Stimulated activated CD4-positive, alpha-beta T cell treated with anti-CD3 and anti-CD28 coated beads, Interleukin-2, amount 100 ng/mL, for 48 hours (primary cell): Measurements from ENCODE around the gene NTF4.
"Not testable (repeated sequence)": the region's sequence is repeated elsewhere in the genome, so short reads cannot be mapped to it uniquely, and the experiment has no call there.

Experiments
- DNase-seq, 2 donors: peaks; one replicate each; pipeline ENCODE4 v3.0.0-alpha.2; 2020

Gene NTF4

GRCh38 chr19:49056101-49056901 is 8.3 kb downstream of the NTF4 start:
- peak; percentile 34 to 36 for DNase-seq

- not testable (repeated sequence) for DNase-seq
Measured at GRCh38 chr19:49050376-49051033, 14.1 kb downstream of the NTF4 start.

GRCh38 chr19:49049834-49050233 is 14.8 kb downstream of the NTF4 start:
- not testable (repeated sequence) for DNase-seq

GRCh38 chr19:49049011-49049410 is 15.6 kb downstream of the NTF4 start, which contains the start of gene CGB8:
TSS of gene CGB8 (minus strand) at chr19:49049111. CDS start at chr19:49048739, 372 bp downstream.
- not testable (repeated sequence) for DNase-seq

GRCh38 chr19:49043548-49043947 is 21.1 kb downstream of the NTF4 start, which contains the start of gene CGB5:
TSS of gene CGB5 (plus strand) at chr19:49043848. CDS start at chr19:49044210, 362 bp downstream.
- DNase-seq, result not testable (repeated sequence)

- not testable (repeated sequence) for DNase-seq
Measured at GRCh38 chr19:49042666-49043065, 22.0 kb downstream of the NTF4 start.

- DNase-seq, result no peak
Measured at GRCh38 chr19:49042177-49042576, 22.4 kb downstream of the NTF4 start.

- not testable (repeated sequence) for DNase-seq
Measured at GRCh38 chr19:49039736-49040135, 24.9 kb downstream of the NTF4 start.

GRCh38 chr19:49038557-49039276 is 25.9 kb downstream of the NTF4 start:
- not testable (repeated sequence) for DNase-seq

- DNase-seq, result not testable (repeated sequence)
Measured at GRCh38 chr19:49038111-49038510, 26.5 kb downstream of the NTF4 start.

- DNase-seq, result peak; percentile 48 to 65
Measured at GRCh38 chr19:49036815-49037214, 27.8 kb downstream of the NTF4 start, which contains the start of gene CGB1. TSS of gene CGB1 (minus strand) at chr19:49036895. CDS start at chr19:49036711, 184 bp downstream.

- peak; percentile 72 to 88 for DNase-seq
Measured at GRCh38 chr19:49031642-49032301, 32.8 kb downstream of the NTF4 start, which contains the start of gene CGB2. TSS of gene CGB2 (plus strand) at chr19:49031890. CDS start at chr19:49032096, 206 bp downstream.

GRCh38 chr19:49030323-49030722 is 34.3 kb downstream of the NTF4 start:
- not testable (repeated sequence) for DNase-seq

GRCh38 chr19:49029749-49030148 is 34.9 kb downstream of the NTF4 start:
- DNase-seq, result not testable (repeated sequence)

- not testable (repeated sequence) for DNase-seq
Measured at GRCh38 chr19:49028686-49029085, 35.9 kb downstream of the NTF4 start.

GRCh38 chr19:49025599-49025998 is 39.0 kb downstream of the NTF4 start:
- not testable (repeated sequence) for DNase-seq

- not testable (repeated sequence) for DNase-seq
Measured at GRCh38 chr19:49025088-49025487, 39.5 kb downstream of the NTF4 start.

- not testable (repeated sequence) for DNase-seq
Measured at GRCh38 chr19:49024233-49024632, 40.4 kb downstream of the NTF4 start, which contains the start of gene CGB3. TSS of gene CGB3 (minus strand) at chr19:49024333. CDS start at chr19:49023971, 362 bp downstream.

- DNase-seq, result no peak
Measured at GRCh38 chr19:49022116-49022515, 42.5 kb downstream of the NTF4 start.

- DNase-seq, result no peak
Measured at GRCh38 chr19:49020931-49021895, 43.4 kb downstream of the NTF4 start.

- no peak for DNase-seq
Measured at GRCh38 chr19:49020342-49020741, 44.3 kb downstream of the NTF4 start.
